SK-N-SH (cell line): ENCODE results near the gene EIF4E2. TPM values are rescaled to one million over a fixed set of nuclear protein-coding genes. Genes with fewer than 3 reads are reported as not detected.

Source experiments
- CTCF ChIA-PET: fragments of 300-600, 350-600 bp; formaldehyde crosslinking; extraction: SDS; loops from one replicate; lab custom pipeline; 2021; lab: Yijun Ruan, JAX
- POLR2A ChIA-PET: fragments of 350-600 bp; sonication (Branson Sonifier 250); formaldehyde crosslinking; extraction: SDS; loops from one replicate; lab custom pipeline; 2020; ENCODE audit warnings: antibody characterized with exemption, inconsistent platforms; lab: Yijun Ruan, JAX
- DNase-seq: peaks from one replicate; pipeline ENCODE4 v3.0.0; 2012
- H2AFZ ChIP-seq: fragments of 200-600 bp; sonication (generic); 2 replicates; pipeline ENCODE4 v1.8.1; 2016; ENCODE audit warnings: antibody characterized with exemption, mild to moderate bottlenecking, low read depth
- H3F3A ChIP-seq: fragments of 200-600 bp; sonication (generic); replicated peaks from 2 replicates; pipeline ENCODE3; 2016; ENCODE audit warnings: antibody characterized with exemption, mild to moderate bottlenecking; ENCODE audit not compliant: insufficient read depth
- H3K27ac ChIP-seq, 2 experiments: fragments of 200-500 bp in 1 of 2; fragments of 200-600 bp in 1 of 2; sonication (Bioruptor generic) in 1 of 2; sonication (generic), shearing (Covaris generic) in 1 of 2; 2 replicates each; pipeline versions ENCODE4 v1.5.1 to v1.6.1; 2014 to 2016; ENCODE audit warnings: low read depth in 2 of 2, inconsistent platforms in 1 of 2, low read length in 1 of 2, mild to moderate bottlenecking in 1 of 2, mixed read lengths in 1 of 2
- H3K27me3 ChIP-seq: fragments of 200-600 bp; sonication (generic), shearing (Covaris generic); 2 replicates; pipeline ENCODE4 v1.6.1; 2016; ENCODE audit warnings: mixed run types; ENCODE audit not compliant: insufficient read depth
- H3K36me3 ChIP-seq, 2 experiments: fragments of 200-500 bp in 1 of 2; fragments of 200-600 bp in 1 of 2; sonication (Bioruptor generic) in 1 of 2; sonication (generic) in 1 of 2; replicated peaks in 1 of 2; 2 replicates each; pipeline versions ENCODE3 to v1.5.1; 2014 to 2016; ENCODE audit warnings: low read length in 1 of 2, mild to moderate bottlenecking in 1 of 2; ENCODE audit not compliant: insufficient read depth in 2 of 2, control insufficient read depth in 1 of 2
- H3K4me1 ChIP-seq, 2 experiments: fragments of 200-500 bp in 1 of 2; fragments of 200-600 bp in 1 of 2; sonication (Bioruptor generic) in 1 of 2; sonication (generic), shearing (Covaris generic) in 1 of 2; 2 replicates each; pipeline versions ENCODE4 v1.5.1 to v1.6.1; 2014 to 2016; ENCODE audit warnings: low read depth in 1 of 2, low read length in 1 of 2, mixed run types in 1 of 2; ENCODE audit not compliant: insufficient read depth in 2 of 2, control insufficient read depth in 1 of 2
- H3K4me2 ChIP-seq: fragments of 200-600 bp; sonication (generic), shearing (Covaris generic); 2 replicates; pipeline ENCODE4 v1.6.1; 2017; ENCODE audit warnings: mixed run types
- H3K4me3 ChIP-seq, 2 experiments: fragments of 200-500 bp in 1 of 2; fragments of 200-600 bp in 1 of 2; sonication (Bioruptor generic) in 1 of 2; sonication (generic), shearing (Covaris generic) in 1 of 2; 2 replicates each; pipeline versions ENCODE4 v1.5.1 to v1.8.1; 2014 to 2016; ENCODE audit warnings: low read depth in 2 of 2, inconsistent platforms in 1 of 2, low read length in 1 of 2, mild to moderate bottlenecking in 1 of 2, mixed read lengths in 1 of 2, moderate library complexity in 1 of 2
- H3K79me2 ChIP-seq: fragments of 200-600 bp; sonication (generic); 2 replicates; pipeline ENCODE4 v1.8.1; 2017; ENCODE audit warnings: mild to moderate bottlenecking; ENCODE audit not compliant: insufficient read depth
- H3K9ac ChIP-seq: fragments of 200-600 bp; sonication (generic); 2 replicates; pipeline ENCODE4 v1.6.1; 2017; ENCODE audit warnings: mixed run types
- H3K9me2 ChIP-seq: fragments of 200-600 bp; sonication (generic); 2 replicates; pipeline ENCODE4 v1.6.1; 2017; ENCODE audit warnings: mixed run types
- H3K9me3 ChIP-seq: fragments of 200-600 bp; sonication (generic); 2 replicates; pipeline ENCODE4 v1.6.1; 2017; ENCODE audit warnings: mixed run types, mild to moderate bottlenecking, moderate library complexity
- H4K20me1 ChIP-seq: fragments of 200-600 bp; sonication (generic); 2 replicates; pipeline ENCODE4 v1.6.1; 2017; ENCODE audit warnings: mild to moderate bottlenecking, mixed run types; ENCODE audit not compliant: insufficient read depth
- ELF1 ChIP-seq: IDR thresholded peaks from 2 replicates; pipeline ENCODE4 v1.4.0; 2012
- FOSL2 ChIP-seq: IDR thresholded peaks from 2 replicates; pipeline ENCODE4 v1.4.0; 2012; ENCODE audit warnings: low read depth, mild to moderate bottlenecking, moderate library complexity, borderline replicate concordance
- FOXJ3 ChIP-seq: sonication (generic); formaldehyde crosslinking; IDR thresholded peaks from 2 replicates; pipeline ENCODE4 v1.5.1; 2020; ENCODE audit warnings: mild to moderate bottlenecking, missing genetic modification reagents
- FOXM1 ChIP-seq: IDR thresholded peaks from 2 replicates; pipeline ENCODE4 v1.4.0; 2012; ENCODE audit warnings: low read depth, mild to moderate bottlenecking
- GATA2 ChIP-seq: sonication (generic); formaldehyde crosslinking; IDR thresholded peaks from 2 replicates; pipeline ENCODE4 v1.5.0; 2020; ENCODE audit warnings: mild to moderate bottlenecking, missing genetic modification reagents
- JUND ChIP-seq: IDR thresholded peaks from 2 replicates; pipeline ENCODE4 v1.4.0; 2012
- MEF2A ChIP-seq: IDR thresholded peaks from 2 replicates; pipeline ENCODE4 v1.4.0; 2012; ENCODE audit warnings: low read depth, borderline replicate concordance
- NRF1 ChIP-seq: IDR thresholded peaks from 2 replicates; pipeline ENCODE4 v1.6.1; 2012; ENCODE audit warnings: low read depth, mild to moderate bottlenecking, low read length
- RAD21 ChIP-seq: IDR thresholded peaks from 2 replicates; pipeline ENCODE4 v1.6.1; 2012; ENCODE audit warnings: mild to moderate bottlenecking, low read length
- RFX5 ChIP-seq: IDR thresholded peaks from 2 replicates; pipeline ENCODE4 v1.6.1; 2012; ENCODE audit warnings: mild to moderate bottlenecking, improper control_type of control experiment, low read length
- RXRA ChIP-seq: IDR thresholded peaks from 2 replicates; pipeline ENCODE4 v1.4.0; 2012; ENCODE audit warnings: low read depth, mild to moderate bottlenecking, borderline replicate concordance
- TCF12 ChIP-seq: IDR thresholded peaks from 2 replicates; pipeline ENCODE4 v1.4.0; 2012
- TEAD4 ChIP-seq: IDR thresholded peaks from 2 replicates; pipeline ENCODE4 v1.4.0; 2012; ENCODE audit warnings: mild to moderate bottlenecking, borderline replicate concordance; ENCODE audit not compliant: insufficient read depth
- YY1 ChIP-seq: IDR thresholded peaks from 2 replicates; pipeline ENCODE4 v1.4.0; 2012; ENCODE audit warnings: low read depth, mild to moderate bottlenecking
- WGBS: methylation state at CpG from one replicate; pipeline ENCODE4 v1.1.6; 2017; ENCODE audit warnings: low lambda C conversion rate; 5-methylcytosine and 5-hydroxymethylcytosine counted together
- polyA plus RNA-seq, 3 experiments: library from polyadenylated mRNA; depleted of rRNA; stranded (reverse); fragments of >200 nt; gene quantifications; 2 replicates each; pipeline ENCODE4 v1.2.3, GENCODE V29; 2012
- TF ChIP-seq, protein P1 (sequence below): IDR thresholded peaks from 2 replicates; pipeline ENCODE4; 2012
- TF ChIP-seq, protein P2 (sequence below): fragments of 150-350 bp; IDR thresholded peaks from 2 replicates; pipeline ENCODE4 v1.6.1; 2016; ENCODE audit warnings: mild to moderate bottlenecking, low read depth, low read length
- TF ChIP-seq, protein P3 (sequence below): fragments of 200-600 bp; sonication (generic); IDR thresholded peaks from 2 replicates; pipeline ENCODE4 v1.6.1; 2017; ENCODE audit warnings: antibody characterized with exemption, mild to moderate bottlenecking, moderate library complexity
- TF ChIP-seq, protein P4 (sequence below): fragments of 150-350 bp; IDR thresholded peaks from 2 replicates; pipeline ENCODE4 v1.6.1; 2017; ENCODE audit warnings: antibody characterized with exemption, low read length, low read depth, borderline replicate concordance
- TF ChIP-seq, protein P5 (sequence below): IDR thresholded peaks from 2 replicates; pipeline ENCODE4 v1.4.0; 2012; ENCODE audit warnings: low read depth

EIF4E2 gene
- polyA plus RNA-seq, 1 of the 3 experiments (the other 2 are of a cell fraction) = 29.1 TPM

DNA sequence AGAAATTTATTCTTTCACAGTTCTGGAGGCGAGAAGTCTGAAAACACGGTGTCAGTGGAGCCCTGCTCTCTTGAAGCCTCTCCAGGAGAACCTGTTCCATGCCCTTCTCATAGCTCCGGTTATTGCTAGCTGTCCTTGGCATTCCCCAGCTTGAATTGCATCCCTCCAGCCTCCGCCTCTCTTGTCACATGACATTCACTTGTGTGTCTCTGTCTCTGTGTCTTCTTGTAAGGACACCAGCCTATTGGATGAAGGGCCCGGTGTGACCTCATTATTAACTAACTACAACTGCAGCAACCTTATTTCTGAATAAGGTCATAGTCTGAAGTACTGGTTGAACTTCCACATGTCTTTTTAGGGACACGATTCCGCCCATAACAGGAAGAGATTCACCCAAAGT lies 34.9 kb upstream of the EIF4E2 start:
- no peaks in the 10 kb centered on the region for H3K36me3 ChIP-seq

DNA sequence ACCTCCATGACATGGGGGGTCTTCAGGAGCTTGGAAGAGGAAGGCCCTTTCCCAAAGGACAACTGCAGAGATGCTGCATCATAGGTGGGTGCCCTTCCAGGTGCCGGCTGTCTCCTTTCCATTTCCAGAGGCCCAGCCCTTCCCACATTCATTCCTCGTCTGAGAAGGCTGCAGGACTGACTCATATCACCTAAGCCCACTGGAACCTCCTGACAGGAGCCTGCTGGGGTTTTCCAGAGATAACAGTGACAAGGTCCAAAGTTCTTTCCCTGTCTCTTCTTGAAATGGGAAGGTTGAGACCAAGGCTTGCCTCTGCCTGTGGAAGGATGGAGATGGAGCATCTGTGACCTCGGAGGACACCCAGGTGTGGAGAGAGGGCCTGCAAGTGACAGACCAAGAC lies 33.9 kb upstream of the EIF4E2 start:
- no peak for DNase-seq
- Histone ChIP-seq H3K4me3 (no peak overlapping the region), H4K20me1 (no peaks in the 10 kb centered on the region), H3K79me2 (no peaks in the 10 kb centered on the region), H3K4me1 (peaks cover 0 to 11% of the 10 kb centered on the region in 2 experiments; a peak in 1 of 4 replicates), H3K4me2 (no peak overlapping the region), H3F3A (no peaks in the 10 kb centered on the region), H3K27ac (no peak overlapping the region), H3K9me2 (no peaks in the 10 kb centered on the region), H3K9ac (no peak overlapping the region), H3K27me3 (peaks cover 20% of the 10 kb centered on the region), H2AFZ (no peak overlapping the region), H3K36me3 (no peaks in the 10 kb centered on the region), H3K9me3 (no peaks in the 10 kb centered on the region)
- POLR2A ChIA-PET = interaction anchor here (0.6 kb wide), 1 partner anchor 82 kb away, joined by 3 read pairs; no protein-coding TSS in a partner anchor
- CTCF ChIA-PET = interaction anchor here (1.6 to 1.7 kb wide), 2 partner anchors 8 to 70 kb away, joined by 8 to 12 read pairs; no protein-coding TSS in a partner anchor
- WGBS = 57% methylated on average over 3 of the region's 3 CpGs
- TF ChIP-seq NRF1 (no peak), FOXJ3 (CRISPR knock-in tag) (no peak), RXRA (no peak), TEAD4 (no peak), FOXM1 (no peak), TCF12 (no peak)
- TF ChIP-seq, protein P1, sequence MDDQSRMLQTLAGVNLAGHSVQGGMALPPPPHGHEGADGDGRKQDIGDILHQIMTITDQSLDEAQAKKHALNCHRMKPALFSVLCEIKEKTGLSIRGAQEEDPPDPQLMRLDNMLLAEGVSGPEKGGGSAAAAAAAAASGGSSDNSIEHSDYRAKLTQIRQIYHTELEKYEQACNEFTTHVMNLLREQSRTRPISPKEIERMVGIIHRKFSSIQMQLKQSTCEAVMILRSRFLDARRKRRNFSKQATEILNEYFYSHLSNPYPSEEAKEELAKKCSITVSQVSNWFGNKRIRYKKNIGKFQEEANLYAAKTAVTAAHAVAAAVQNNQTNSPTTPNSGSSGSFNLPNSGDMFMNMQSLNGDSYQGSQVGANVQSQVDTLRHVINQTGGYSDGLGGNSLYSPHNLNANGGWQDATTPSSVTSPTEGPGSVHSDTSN = no peak
- TF ChIP-seq, all 33 proteins: peak for 0

More for the DNA sequence above, 34.9 kb upstream of the EIF4E2 start:
- ChIA-PET CTCF (interaction anchor here (0.9 to 1.7 kb wide), 5 partner anchors 9 to 75 kb away, joined by 3 to 12 read pairs (median 4); partner anchors contain the start of gene CHRND), POLR2A (no interaction called here)
- 81% methylated on average over 7 of the region's 7 CpGs for whole genome bisulfite sequencing
- TF ChIP-seq, protein P2, sequence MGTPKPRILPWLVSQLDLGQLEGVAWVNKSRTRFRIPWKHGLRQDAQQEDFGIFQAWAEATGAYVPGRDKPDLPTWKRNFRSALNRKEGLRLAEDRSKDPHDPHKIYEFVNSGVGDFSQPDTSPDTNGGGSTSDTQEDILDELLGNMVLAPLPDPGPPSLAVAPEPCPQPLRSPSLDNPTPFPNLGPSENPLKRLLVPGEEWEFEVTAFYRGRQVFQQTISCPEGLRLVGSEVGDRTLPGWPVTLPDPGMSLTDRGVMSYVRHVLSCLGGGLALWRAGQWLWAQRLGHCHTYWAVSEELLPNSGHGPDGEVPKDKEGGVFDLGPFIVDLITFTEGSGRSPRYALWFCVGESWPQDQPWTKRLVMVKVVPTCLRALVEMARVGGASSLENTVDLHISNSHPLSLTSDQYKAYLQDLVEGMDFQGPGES = no peak
- TF ChIP-seq, protein P3, sequence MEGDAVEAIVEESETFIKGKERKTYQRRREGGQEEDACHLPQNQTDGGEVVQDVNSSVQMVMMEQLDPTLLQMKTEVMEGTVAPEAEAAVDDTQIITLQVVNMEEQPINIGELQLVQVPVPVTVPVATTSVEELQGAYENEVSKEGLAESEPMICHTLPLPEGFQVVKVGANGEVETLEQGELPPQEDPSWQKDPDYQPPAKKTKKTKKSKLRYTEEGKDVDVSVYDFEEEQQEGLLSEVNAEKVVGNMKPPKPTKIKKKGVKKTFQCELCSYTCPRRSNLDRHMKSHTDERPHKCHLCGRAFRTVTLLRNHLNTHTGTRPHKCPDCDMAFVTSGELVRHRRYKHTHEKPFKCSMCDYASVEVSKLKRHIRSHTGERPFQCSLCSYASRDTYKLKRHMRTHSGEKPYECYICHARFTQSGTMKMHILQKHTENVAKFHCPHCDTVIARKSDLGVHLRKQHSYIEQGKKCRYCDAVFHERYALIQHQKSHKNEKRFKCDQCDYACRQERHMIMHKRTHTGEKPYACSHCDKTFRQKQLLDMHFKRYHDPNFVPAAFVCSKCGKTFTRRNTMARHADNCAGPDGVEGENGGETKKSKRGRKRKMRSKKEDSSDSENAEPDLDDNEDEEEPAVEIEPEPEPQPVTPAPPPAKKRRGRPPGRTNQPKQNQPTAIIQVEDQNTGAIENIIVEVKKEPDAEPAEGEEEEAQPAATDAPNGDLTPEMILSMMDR = no peak
- TF ChIP-seq TEAD4 = no peak
- TF ChIP-seq JUND = no peak
- no peak for TF ChIP-seq GATA2
- TF ChIP-seq FOXJ3 (CRISPR knock-in tag) = no peak
- TF ChIP-seq, protein P4, sequence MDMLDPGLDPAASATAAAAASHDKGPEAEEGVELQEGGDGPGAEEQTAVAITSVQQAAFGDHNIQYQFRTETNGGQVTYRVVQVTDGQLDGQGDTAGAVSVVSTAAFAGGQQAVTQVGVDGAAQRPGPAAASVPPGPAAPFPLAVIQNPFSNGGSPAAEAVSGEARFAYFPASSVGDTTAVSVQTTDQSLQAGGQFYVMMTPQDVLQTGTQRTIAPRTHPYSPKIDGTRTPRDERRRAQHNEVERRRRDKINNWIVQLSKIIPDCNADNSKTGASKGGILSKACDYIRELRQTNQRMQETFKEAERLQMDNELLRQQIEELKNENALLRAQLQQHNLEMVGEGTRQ = no peak
- no peak for TF ChIP-seq ELF1
- no peak for TF ChIP-seq MEF2A
- TF ChIP-seq FOSL2 = no peak
- TF ChIP-seq, protein P5, sequence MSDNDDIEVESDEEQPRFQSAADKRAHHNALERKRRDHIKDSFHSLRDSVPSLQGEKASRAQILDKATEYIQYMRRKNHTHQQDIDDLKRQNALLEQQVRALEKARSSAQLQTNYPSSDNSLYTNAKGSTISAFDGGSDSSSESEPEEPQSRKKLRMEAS = no peak
- TF ChIP-seq FOXM1 = no peak
- TF ChIP-seq RFX5 = no peak
- TF ChIP-seq YY1 = no peak
- no peak for TF ChIP-seq RAD21
- Histone ChIP-seq H3K27ac (no peak overlapping the region), H3K9me3 (no peaks in the 10 kb centered on the region), H2AFZ (no peak overlapping the region), H4K20me1 (no peaks in the 10 kb centered on the region), H3F3A (no peaks in the 10 kb centered on the region), H3K9ac (no peak overlapping the region), H3K27me3 (peaks cover 19% of the 10 kb centered on the region), H3K79me2 (no peaks in the 10 kb centered on the region), H3K4me1 (peaks cover 0 to 15% of the 10 kb centered on the region in 2 experiments; a peak in 1 of 4 replicates), H3K4me2 (no peak overlapping the region), H3K9me2 (no peaks in the 10 kb centered on the region), H3K4me3 (no peak overlapping the region)
- DNase-seq = no peak
